GM19099 (cell line): ENCODE results near the gene CTNND1.

Experiments used
- POLR2A ChIP-seq: IDR thresholded peaks from 3 replicates; pipeline ENCODE4 v1.6.1; 2011; ENCODE audit warnings: low read depth; ENCODE audit not compliant: insufficient read length; ENCODE audit errors: extremely low read depth

CTNND1 gene

DNA sequence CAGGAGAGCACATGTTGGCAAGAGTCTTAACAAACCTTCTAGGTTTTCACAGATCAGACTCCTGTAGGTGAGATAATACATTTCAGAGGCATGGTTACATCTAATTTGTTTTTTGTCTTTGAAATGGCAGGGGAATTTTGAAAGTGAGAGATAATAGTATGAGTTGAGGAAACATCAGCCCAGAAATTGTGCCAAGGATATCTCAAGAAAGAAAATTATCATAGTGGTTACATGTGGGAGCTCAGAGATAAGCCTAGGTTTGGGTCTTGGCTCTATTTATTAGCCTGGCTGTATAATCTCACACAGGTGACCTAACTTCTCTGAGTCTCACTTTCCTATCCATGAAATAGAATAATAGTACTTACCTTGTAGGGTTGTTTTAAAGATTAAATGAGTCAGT lies 10.4 kb upstream of the CTNND1 start:
- TF ChIP-seq POLR2A: no peak

DNA sequence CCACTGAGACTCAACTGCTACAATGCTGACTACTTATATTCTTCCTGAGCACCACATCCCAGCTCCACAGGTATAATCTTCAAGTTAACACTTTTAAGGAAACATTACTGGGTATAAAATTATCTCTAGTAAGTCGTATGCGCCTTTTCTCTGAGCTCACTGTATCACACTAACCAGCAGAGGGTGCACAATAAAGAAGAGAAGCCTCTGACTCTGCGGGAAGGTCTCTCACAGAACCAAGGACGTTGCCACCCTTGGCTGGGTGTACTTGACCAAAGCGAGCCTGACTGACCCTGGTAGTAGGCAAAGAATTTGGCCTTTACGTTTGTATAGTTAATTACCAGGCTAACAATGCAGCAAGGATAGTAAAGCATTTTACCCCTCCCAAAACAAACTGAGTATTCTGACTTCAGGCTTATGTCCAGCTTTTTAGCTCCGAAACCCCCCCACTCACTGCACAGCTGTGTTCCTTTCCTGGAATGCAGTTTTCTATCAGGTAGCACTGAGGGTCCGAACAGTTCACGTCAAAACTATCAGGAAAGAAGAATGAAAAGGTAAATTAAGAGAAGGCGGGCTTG lies 9.8 kb upstream of the CTNND1 start, which contains the start of gene BTBD18:
BTBD18 (minus strand) TSS at position 144 of the 578 bp plus-strand sequence. CDS start 631 bp downstream, outside the sequence.
- no peak for TF ChIP-seq POLR2A

DNA sequence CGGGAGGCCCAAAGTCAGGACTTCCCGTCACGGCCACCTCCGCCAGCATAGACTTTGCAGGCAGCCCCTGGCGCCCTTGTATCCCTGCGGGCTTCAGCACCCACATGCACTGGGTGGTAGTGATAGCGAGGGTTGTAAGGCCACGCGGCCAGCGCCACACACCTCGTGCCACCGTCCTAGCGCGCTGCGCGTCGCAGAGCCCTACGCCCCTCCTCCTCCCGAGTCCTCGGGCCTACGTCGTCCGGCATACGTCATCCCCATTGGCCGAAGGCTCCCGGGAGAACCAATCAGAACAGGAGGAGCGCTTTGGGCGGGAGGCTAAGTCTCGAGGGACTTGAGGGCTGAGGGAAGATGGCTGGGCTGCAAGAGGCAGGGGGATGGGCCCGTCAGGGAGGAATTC lies 8.6 kb upstream of the CTNND1 start:
- TF ChIP-seq POLR2A: no peak

DNA sequence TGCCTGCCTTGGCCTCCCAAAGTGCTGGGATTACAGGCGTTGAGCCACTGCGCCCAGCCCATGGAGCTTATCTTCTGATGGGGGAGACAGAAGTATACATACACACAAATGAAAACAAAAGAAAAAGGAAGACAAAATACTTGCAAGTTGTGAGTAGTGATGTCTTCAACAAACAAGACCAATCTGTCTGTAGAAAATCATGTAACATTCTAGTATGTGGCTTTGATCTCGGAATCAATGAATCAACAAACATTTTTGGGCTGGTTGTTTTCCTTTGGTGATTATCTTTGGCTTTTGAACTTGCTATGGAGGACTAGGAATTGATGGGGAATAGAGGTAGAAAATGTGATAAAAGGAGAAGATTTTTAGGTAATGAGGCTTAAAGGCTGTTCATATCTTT lies 3.4 kb upstream of the CTNND1 start:
- TF ChIP-seq POLR2A: no peak

DNA sequence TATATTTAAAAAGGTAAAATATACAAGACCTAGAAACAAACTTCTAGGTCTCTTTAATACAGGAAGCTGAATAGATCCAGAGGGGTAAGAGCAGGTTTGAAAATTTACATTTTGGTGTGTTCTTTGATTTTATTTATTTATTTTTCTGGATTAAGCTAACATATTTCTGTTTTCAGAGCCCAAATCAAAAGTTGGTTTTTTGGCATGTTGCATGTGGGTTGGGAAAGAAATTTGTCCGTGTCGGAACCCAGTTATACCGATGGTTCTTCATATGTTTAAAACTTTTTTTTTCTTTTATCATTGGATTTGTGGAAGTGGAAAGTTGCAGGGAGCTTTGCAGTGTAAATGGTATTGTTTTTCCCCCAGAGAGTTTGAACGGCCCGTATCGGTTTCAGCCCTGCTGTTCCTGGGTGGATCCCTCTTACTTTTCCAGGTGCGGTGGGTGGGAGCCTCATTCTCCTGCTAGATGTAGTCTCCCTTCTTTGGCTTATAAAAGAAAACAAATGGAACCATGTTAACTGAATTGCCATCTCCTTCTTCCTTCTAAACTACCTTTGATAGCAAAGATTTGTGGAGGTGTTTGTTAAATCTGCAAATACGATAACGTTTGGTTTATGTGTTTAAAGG lies 746 bp downstream of the CTNND1 start:
- no peak for TF ChIP-seq POLR2A

DNA sequence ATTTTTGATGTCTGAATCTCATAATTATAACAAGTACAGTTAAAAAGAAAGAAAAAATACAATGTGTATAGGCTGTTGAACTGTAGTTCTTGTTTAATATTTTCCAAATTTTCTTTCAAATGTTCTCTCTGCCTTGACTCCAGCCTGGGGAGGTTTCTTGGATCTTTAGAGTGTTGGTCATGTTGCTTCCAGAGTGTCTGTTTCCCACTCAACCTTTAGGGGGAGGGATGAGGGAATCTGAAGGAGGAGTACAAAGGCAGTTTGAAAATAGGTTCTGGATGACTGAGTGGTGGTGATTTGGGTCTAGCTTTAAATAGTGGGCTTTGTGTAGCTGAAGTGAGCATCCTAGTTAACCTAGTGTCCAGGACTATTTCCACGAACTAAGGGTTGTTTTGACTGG lies 2.0 kb downstream of the CTNND1 start:
- no peak for TF ChIP-seq POLR2A

DNA sequence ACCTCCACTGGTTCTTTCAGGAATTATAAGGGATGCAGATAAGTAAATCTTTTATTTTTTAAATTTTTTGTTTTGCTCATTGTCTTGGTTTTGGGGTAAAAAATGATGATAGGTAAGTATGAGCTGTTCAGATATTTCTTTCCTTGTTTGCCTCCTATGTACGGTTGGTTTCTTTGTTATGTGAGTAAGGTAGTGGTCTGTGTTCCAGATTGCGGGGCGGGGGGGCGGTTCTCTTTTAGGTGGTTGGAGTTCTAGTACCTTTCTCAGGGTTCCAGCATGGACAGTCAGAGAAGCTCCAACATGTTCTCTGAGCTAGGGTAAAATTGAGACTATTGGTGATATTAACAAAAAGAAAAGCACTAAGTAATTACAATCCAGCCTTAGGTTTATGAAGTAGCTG lies 2.4 kb downstream of the CTNND1 start:
- TF ChIP-seq POLR2A: no peak

DNA sequence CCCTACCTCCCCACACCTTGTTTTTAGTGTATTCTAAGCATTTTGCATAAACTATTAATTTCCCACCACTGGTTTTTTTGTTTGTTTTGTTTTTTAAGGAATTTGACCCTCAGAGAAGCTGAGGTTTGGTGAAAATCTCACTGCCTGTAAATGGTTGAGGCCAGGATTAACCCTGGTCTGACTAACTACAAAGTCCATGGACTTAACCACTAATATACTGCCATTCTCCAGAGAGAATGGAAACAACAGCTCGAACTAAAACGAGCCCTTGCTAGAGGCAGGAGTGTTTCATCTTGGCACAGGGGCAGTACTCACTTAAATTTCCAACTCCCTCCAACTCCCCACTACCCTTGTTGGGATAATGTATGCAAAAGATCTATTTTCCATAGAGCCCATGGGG lies 3.0 kb downstream of the CTNND1 start:
- no peak for TF ChIP-seq POLR2A

DNA sequence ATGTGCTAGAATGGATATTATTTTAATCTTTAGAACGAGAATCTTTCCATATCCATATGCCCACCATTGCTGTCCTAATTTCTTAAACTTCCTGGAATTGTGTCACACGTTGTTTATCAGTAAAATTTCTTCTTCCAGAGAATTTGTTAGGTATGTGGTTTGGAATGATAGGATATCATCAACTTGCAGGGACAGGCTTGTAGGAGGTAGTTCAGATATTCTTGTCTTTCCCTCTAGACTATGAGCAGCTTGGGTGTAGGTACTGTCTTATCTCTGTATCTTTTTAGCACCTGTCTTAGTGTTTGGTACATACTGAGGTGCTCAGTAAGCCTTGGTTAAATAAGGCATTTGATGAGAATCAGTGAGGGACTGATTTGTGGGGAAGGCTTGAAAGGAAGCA lies 3.4 kb downstream of the CTNND1 start:
- no peak for TF ChIP-seq POLR2A

DNA sequence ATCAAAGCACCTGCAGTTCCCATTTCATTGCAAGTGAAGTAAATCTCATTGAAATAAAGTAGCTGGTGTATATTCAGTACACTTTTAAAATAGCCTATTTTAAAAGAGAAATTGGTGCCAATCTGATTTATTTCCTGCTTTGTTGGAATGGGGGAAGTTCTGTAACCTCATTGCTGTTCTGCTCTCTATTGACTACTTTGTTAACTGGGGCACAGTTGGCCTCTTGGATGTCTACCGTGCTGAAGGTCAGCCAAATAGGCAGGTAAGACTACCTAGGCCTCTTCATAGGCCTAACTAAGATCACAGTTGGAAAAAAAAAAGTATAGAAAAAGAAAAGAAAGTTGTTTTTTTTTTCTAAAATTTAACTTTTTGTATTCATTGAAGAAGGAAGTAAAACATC lies 9.2 kb downstream of the CTNND1 start:
- TF ChIP-seq POLR2A: no peak

DNA sequence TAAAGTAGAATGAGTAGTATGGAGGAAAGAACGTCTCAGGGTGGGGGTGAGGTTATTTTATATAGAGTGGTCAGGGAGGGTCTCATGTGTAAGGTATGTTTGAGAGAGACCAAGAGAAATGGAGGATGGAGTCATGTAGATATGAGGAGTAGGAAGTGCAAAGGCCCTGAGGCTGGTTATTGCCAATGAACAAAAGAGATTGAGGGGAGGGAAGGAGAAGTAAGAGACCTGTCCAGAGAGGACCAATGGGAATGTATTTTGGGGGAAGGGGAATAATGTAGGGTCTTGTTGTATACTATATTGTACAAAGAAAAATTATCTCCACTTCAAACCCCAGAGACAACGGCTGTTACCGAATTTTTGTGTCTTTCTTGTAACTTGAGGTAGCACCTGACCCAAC lies 9.8 kb downstream of the CTNND1 start:
- no peak for TF ChIP-seq POLR2A

DNA sequence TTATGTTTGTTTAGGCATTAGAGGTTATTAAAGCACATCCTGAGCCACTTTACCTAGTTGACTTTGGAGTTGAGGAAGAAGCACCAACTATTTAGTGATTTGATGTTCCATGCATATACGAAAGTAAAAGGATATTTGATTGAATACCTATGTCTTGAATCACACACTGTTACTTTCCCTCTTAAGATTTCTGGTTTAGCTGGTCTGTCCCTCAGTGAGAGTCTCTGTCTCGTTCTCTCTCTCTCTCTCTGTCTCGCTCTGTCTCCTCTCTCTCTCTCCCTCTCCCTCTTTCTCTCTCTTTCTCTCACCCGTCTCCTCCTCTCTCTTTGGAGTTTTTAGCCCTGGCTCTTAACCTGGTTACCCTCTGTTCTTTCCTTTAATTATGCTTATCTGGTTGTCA lies 11.0 kb downstream of the CTNND1 start:
- TF ChIP-seq POLR2A: no peak

DNA sequence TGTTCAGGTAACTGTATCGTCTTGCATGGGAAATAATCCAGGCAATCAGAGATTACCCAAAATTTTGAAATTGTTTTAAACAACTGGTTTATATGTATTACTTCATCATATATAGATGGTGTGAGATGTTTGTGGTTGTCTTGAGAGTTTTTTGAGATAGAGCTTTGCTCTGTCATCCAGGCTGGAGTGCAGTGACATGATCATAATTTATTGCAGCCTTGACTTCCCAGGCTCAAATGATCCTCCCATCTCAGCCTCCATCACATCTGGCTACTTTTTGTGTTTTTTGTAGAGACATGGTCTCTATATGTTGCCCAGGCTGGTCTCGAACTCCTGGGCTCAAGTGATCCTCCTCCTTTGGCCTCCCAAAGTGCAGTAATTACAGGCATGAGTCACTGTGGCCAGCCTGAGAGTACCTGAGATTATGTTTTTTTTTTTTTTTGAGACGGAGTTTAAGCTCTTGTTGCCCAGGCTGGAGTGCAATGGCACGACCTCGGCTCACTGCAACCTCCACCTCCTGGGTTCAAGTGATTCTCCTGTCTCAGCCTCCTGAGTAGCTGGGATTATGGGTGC lies 11.5 kb downstream of the CTNND1 start:
- no peak for TF ChIP-seq POLR2A

DNA sequence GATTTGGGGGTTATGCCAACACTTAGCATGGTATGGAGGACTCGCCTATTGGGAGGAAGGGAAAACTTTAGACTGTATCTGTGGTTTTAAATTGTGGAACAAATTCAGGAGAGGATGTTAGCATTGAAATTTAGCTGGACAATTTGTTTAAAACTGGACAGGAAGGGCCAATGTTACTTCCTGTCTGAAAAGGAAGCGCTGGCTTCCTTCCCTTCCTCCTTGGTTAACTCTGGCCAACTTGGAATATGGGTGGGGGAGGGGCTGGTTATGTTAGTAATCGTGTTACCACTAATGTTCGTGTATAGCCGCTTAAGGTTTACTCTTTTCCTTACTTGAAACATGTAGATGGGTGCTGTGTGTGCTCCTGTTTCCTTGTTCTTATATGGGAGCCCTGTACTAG lies 13.9 kb downstream of the CTNND1 start:
- no peak for TF ChIP-seq POLR2A

DNA sequence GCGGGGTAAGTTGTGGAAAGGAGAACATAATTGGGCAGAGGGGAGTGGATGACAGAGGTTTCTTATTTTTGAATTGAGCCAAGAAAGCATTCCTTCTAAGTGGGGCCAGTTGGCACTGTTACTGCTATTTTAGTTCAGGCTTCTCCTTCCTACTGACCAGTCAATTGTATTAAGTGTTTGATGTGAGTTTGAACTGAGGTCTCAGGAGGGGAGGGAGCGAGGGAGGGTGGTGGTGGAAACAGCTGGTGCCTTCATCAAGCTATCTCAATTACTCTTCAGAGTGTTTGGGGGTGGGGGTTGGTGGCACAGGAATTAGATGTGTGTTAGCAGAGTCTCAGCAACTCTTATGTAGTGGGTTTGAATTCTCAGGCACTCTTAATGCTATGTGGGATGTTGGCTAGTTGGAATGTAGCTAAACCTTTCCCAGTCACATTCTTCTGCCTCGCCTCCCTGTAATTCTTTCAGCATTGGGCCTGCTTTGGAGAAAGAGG lies 14.5 kb downstream of the CTNND1 start:
- TF ChIP-seq POLR2A: no peak

DNA sequence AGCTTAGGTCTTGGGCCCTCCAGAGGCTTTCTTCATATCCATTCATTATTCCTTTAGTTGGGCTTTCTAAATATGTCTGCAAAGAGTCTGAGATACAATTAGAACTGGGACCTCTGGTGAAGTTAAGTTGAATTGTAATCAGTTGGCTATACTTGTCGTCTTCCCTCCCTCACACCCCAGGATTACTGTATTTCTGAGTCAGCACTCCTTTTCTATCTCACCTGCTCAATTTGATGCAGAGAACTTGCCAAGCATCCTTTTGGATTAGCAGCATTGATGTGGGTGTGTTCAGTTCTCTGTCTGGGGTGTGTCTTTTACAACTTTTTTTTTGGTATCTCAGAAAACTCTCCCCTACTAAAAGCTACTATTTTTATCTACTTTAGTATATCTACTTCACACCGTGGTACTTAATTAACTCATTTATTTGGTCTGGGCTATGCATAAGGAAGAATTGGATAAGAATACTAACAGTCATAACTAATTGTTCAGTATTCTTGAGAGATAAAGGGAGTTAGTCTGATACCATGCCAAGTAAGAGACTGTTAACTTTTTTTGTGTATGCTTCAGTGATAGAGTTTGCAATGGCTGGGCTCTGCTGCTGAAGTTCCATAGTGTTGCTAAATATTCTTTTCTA lies 15.1 kb downstream of the CTNND1 start:
- TF ChIP-seq POLR2A: no peak

DNA sequence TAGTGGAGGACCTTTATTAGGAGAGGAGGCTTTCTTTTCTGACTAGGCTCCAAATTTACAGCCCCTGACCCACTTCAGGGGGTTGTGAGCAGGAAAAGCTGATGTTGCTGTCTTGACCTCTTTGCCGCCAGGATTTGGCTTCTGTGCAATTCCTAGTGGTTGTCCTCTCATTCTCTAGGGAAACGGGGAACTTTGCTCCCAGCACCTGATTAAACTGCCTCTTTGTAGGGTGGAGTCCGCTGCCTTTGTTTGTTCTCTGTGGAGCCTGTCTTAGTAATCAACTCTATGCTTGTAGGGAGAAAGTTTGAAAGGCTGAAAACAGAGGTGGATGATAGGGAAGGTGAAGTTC lies 16.3 kb downstream of the CTNND1 start:
- no peak for TF ChIP-seq POLR2A
